ENCODE data around the gene FHIT.

DNA sequence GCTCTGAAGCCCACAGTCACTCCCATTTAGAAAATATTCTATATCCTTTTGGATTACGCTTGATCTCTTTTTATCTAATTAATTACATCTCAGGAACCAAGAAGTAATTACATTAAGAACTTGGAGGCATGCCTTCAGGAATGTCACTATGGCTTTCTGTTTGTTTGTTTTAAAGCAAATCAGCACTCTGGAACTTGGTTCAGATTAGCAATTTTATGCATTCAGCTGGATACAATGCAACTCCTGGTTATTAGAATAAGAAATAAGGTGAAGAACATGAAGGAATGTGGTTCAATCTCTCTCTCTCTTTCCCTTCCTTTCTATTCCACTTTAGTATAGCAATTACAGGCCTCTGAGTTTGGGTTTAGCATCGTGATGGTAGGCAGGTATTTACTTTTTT, 235.8 kb downstream of the FHIT start:
- TF ChIP-seq EP300 (IDR thresholded peaks at IDR 0.05) = no peak
- TF ChIP-seq, protein P1, sequence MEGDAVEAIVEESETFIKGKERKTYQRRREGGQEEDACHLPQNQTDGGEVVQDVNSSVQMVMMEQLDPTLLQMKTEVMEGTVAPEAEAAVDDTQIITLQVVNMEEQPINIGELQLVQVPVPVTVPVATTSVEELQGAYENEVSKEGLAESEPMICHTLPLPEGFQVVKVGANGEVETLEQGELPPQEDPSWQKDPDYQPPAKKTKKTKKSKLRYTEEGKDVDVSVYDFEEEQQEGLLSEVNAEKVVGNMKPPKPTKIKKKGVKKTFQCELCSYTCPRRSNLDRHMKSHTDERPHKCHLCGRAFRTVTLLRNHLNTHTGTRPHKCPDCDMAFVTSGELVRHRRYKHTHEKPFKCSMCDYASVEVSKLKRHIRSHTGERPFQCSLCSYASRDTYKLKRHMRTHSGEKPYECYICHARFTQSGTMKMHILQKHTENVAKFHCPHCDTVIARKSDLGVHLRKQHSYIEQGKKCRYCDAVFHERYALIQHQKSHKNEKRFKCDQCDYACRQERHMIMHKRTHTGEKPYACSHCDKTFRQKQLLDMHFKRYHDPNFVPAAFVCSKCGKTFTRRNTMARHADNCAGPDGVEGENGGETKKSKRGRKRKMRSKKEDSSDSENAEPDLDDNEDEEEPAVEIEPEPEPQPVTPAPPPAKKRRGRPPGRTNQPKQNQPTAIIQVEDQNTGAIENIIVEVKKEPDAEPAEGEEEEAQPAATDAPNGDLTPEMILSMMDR (IDR thresholded peaks at IDR 0.05) = no peak
